Kidney glomerular epithelial cell (primary cell): ENCODE measurements around the gene SORCS2.
A peak's percentile ranks its signal among the peaks of the same experiment; 100 is the strongest.

ENCODE experiments used
- DNase-seq: peaks from one replicate; lab custom pipeline; 2025; lab: John Stamatoyannopoulos, UW

Gene SORCS2

GRCh38 chr4:7531640-7531994, 339.3 kb downstream of the SORCS2 start:
- no peak for DNase-seq

- no peak for DNase-seq
Observed at GRCh38 chr4:7532043-7532442, 339.7 kb downstream of the SORCS2 start.

- no peak for DNase-seq
Observed at GRCh38 chr4:7533267-7533666, 340.9 kb downstream of the SORCS2 start.

- no peak for DNase-seq
Observed at GRCh38 chr4:7535094-7535493, 342.8 kb downstream of the SORCS2 start.

GRCh38 chr4:7535619-7536018, 343.3 kb downstream of the SORCS2 start:
- no peak for DNase-seq

- DNase-seq, result no peak
Observed at GRCh38 chr4:7536876-7537275, 344.5 kb downstream of the SORCS2 start.

GRCh38 chr4:7537853-7538400, 345.6 kb downstream of the SORCS2 start:
- no peak for DNase-seq

- no peak for DNase-seq
Observed at GRCh38 chr4:7538518-7538917, 346.2 kb downstream of the SORCS2 start.

GRCh38 chr4:7539186-7539585, 346.8 kb downstream of the SORCS2 start:
- DNase-seq, result no peak

GRCh38 chr4:7539659-7540058, 347.3 kb downstream of the SORCS2 start:
- no peak for DNase-seq

GRCh38 chr4:7540206-7540605, 347.9 kb downstream of the SORCS2 start:
- DNase-seq, result no peak

- DNase-seq, result no peak
Observed at GRCh38 chr4:7540654-7541413, 348.5 kb downstream of the SORCS2 start.

GRCh38 chr4:7541414-7541810, 349.1 kb downstream of the SORCS2 start:
- DNase-seq, result no peak

GRCh38 chr4:7542781-7543180, 350.4 kb downstream of the SORCS2 start:
- no peak for DNase-seq

GRCh38 chr4:7546152-7546808, 353.9 kb downstream of the SORCS2 start:
- no peak for DNase-seq

- no peak for DNase-seq
Observed at GRCh38 chr4:7546809-7547367, 354.6 kb downstream of the SORCS2 start.

- DNase-seq, result no peak
Observed at GRCh38 chr4:7547368-7548040, 355.2 kb downstream of the SORCS2 start.

- no peak for DNase-seq
Observed at GRCh38 chr4:7549866-7550265, 357.5 kb downstream of the SORCS2 start.

- DNase-seq, result no peak
Observed at GRCh38 chr4:7552466-7552865, 360.1 kb downstream of the SORCS2 start.

GRCh38 chr4:7553280-7553679, 360.9 kb downstream of the SORCS2 start:
- no peak for DNase-seq

GRCh38 chr4:7554905-7555304, 362.6 kb downstream of the SORCS2 start:
- DNase-seq, result no peak

- no peak for DNase-seq
Observed at GRCh38 chr4:7556558-7556957, 364.2 kb downstream of the SORCS2 start.

GRCh38 chr4:7557456-7557855, 365.1 kb downstream of the SORCS2 start:
- DNase-seq, result peak; percentile 49
